Measurements from ENCODE around the gene TINAGL1.

Gene TINAGL1

DNA sequence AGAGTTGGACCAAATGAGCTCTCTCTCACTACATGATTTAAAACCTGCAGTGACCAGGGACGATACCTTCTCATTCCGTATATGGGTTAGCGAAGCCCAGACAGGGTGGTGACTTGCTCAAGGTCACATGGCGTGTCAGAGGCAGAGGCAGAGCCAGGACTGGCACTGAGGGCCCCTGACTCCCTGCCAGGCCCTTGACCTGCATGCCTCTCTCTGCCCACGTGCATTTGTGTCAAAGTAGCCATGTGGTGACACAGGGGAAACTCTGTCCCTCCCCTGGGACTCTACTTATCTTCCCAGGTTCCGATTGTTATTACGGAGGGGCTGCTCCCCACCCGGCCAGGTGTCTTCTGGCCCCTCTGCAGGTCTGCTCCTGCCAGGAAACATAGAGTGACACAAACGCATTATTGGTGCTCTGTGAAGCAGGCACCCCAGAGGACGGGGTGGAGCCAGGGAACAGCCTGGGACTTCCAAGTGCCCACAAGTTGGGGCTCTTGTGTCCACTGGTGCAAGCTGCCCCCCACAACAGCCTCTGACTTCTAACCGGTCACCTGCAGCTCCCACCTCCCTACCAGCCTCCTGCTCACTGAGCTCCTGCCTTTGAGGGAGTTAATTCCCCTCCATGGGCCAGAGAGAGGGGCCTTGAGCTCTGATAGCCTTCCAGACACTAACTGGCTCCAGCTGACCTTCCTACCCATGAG lies 7.3 kb upstream of the TINAGL1 start:
- no peak for DNase-seq

DNA sequence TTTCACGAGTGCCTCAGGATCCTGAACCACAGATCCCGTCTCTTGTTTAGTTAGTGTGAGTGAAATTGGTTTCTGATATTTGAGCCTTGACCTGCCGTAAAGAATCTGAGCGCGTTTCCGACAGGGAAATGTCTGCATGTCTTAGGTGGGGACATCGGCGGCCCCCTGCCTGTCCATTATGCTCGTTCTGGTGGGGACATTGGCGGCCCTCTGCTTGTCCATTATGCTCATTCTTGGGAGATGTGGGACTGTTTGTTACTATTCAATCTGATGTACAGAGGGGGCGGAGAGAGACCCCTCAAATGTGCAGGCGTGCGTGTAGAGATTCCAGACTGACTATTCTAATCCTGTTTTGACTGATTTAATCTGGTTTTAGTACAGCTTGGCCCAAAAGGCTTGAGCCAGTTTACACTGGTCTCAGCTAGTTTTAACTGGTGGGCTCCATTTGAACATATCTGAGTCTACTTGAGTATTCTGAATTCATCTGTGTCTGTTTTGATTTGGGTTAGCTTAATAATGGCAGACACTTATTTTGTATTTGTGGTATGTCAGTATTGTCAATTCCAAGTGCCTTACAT lies 6.6 kb upstream of the TINAGL1 start:
- DNase-seq, result no peak

DNA sequence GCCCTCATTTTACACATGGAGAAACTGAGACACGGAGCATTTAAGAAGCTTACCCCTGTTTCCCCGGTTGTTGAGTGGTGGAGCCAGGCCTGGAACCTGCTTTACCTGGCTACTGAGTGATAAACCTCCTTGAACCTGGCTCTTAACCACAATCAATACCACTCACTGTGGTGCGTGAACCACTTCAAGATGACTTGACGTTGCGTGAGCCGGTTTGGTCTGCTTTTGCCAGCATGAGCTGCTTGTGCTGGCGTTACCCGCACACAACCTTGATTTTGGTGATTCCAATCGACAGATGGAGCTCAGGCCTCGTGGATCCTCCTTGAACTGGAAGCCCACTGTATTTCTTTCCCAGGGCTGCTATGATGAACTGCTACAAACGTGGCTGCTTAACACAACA lies 6.1 kb upstream of the TINAGL1 start:
- DNase-seq, result no peak

DNA sequence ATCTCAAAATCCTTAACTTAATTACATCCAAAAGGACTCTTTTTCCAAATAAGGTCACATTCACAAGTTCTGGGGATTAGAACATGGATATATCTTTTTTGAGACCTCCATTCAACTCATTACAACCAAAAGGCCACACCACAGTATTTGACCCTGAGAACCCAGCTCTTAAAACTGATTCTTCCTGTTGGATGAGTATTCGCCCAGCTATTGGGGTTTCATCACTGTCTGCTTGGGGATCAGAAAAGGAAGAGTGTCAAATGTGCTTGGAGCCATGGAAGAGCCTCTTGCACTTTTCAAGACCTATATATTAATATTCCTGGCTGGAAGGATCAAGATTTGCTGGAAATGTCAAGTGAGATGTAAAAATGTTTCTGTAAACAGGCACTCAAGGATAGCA lies 5.4 kb upstream of the TINAGL1 start:
- DNase-seq, result no peak

DNA sequence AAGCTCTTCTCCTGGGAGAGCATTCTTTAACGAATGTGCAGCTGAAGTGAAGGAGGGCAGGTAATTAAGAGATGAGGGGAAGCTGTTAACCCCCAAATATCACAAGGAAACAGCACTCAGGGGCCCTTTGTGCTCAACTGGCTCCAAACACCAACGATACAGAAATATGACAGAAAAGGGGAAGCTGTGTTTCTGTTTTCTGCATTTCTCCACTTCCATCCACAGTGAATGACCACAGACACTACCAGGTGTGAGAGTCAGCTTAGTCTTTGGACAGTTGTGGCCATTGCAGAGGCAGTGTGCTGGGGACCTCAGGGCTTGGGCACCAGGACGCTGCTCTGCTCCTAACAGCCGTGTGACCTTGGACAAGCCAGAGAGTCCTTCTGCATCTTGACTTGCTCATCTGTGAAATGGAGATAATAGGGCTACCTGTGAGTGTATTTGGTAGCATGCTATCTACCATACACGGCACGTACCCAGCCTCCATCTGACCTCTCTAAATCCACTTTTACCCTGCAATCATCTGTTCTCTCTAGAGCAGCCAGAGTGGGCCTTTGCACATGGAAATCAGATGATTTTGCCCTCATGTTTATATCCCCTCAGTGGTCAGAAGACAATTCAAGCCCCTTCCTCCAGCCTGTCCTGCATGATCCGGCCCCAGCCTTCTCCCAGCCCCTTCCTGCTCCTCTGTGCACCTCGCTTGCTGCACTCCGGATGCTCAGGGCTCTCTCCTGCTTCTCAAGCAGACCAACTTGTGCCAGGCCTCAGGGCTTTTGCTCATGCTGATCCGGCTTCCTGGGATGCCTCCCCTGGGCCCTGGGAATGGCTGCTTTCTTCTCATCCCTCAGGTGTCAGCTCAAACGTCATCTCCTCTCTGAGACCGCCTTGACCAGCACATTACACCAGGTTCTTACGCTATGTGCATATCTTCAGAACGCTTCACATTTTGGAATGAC lies 4.7 kb upstream of the TINAGL1 start:
- no peak for DNase-seq

DNA sequence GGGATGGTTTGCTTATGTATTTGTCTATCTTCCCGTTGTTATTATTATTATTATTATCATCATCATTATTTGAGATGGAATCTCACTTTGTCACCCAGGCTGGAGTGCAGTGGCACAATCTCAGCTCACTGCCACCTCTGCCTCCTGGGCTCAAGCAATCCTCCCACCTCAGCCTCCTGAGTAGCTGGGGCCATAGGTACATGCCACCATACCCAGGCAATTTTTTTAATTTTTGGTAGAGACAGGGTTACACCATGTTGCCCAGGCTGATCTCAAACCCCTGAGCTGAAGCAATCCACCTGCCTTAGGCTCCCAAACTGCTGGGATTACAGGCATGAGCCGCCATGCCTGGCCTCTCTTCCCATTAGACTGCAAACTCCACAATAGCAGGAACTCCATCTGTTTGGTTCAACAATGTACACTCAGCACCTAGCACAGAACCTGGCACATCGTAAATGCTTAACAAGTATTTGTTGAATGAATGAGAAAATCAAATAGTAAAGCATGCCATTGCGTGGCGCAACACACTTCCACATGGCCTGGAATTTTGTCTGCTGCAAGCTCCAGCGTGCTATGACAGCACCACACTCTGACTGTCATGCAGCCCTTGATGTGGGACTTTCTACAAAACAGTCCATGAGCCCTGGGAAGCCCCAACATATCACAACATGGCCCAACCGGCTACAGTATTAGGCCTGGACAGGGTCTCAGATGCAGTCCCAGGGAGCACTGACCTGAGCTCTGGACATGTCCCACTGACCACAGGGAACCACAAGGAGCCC lies 3.8 kb upstream of the TINAGL1 start:
- no peak for DNase-seq

DNA sequence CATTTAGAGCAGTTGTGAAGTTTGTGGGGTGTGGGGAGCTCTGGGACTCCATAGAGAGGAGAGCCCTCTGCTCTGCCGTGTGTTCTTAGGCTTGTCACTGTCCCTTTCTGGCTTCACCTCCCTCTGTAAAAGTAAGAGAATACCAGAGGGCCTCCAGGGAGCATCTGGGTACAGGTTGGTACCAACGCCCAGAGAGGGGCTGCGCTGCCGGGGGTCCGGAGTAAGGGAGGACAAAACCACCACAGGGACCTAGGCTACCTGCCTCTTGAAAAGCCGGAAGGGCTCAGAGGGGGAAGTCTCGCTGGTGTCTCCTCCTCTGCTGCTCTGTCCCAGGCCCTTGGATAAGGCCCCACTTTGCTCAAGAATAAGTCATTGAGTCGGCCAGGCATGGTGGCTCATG lies 3.1 kb upstream of the TINAGL1 start:
- DNase-seq, result no peak

DNA sequence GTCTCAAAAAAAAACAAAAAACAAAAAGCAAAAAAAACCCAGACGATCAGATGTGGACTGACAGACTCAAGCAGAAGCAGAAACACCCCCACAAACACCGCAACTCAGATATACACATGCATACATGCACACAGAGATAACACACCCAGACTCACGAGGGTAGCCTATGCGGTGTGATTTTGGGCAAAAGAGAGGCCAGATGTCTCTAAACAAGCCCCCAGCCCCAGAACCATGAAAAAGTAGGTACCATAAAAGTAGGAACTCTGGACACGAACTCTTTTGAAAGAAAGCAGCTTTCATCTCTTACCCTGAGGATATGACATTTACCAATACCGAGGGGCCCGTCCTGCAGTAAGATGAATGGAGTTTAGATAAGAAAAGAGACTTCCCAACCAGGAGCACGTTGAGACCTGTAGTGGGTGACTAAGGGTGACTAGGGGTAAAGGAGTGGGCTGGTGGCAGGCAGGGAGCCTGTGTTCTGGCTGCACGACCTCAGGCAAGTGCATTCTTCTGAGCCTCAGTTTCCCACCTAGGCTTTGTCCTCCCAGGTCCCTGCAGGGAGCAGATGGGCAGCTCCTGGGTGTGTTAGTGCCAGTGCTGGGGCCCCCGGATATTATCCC lies 1.5 kb upstream of the TINAGL1 start:
- no peak for DNase-seq

DNA sequence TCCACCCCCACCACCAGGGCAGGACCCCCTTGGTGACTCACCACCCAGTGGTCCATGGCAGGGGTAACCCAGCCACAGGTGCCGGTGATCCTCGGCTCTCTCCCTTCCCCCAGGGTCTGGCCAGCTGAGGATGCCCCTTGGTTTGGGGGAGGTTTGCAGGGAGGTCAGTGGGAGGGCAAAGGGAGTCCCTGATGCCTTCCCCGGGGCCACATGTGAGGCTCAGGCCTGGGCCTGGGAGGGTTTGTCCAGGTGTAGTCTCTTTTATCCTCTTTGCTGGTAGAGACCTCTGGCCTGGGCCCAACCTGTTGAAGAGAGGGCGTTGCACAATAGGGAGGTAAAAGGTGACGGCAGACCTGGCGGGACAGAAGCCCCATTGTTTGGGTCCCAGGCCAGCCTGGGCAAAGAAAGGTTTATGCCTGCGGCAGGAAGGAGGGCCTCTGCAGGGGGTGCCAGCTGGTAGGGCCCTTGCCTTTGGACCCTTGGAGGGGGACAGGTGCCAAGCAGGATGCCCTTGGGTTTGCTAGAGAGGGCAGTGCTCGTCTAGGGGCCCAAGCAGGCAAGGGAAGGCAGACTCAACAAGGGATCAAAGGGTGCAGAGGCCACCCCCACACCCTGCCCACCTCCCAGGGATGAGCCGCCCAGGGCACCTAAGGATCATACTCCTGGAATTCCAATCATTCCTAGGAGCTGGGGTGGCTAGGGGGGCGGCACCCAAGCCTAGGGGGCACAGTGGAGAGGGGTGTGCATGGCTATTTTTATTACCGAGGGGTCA lies 760 bp upstream of the TINAGL1 start:
- DNase-seq, result no peak

DNA sequence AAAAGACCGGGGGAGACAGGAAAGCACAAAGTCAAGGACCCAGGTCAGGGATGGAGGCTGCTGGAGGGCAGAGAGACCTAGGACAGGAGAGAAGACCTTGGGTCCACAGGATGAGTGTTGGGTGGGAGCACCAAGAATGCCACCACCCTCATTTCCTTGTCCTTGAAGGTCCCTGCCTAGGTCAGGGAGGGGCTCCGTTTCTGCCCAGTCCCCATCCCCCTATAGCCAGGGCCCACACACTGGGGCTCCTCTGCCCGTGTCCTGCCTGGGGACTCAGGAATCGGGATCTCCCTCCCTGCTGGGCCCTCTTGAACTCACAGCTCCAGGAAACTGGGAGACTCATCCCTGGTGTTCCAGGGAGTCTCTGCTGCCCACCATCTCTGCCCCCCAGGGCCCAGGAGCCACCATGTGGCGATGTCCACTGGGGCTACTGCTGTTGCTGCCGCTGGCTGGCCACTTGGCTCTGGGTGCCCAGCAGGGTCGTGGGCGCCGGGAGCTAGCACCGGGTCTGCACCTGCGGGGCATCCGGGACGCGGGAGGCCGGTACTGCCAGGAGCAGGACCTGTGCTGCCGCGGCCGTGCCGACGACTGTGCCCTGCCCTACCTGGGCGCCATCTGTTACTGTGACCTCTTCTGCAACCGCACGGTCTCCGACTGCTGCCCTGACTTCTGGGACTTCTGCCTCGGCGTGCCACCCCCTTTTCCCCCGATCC lies 584 bp downstream of the TINAGL1 start:
- DNase-seq, result no peak

DNA sequence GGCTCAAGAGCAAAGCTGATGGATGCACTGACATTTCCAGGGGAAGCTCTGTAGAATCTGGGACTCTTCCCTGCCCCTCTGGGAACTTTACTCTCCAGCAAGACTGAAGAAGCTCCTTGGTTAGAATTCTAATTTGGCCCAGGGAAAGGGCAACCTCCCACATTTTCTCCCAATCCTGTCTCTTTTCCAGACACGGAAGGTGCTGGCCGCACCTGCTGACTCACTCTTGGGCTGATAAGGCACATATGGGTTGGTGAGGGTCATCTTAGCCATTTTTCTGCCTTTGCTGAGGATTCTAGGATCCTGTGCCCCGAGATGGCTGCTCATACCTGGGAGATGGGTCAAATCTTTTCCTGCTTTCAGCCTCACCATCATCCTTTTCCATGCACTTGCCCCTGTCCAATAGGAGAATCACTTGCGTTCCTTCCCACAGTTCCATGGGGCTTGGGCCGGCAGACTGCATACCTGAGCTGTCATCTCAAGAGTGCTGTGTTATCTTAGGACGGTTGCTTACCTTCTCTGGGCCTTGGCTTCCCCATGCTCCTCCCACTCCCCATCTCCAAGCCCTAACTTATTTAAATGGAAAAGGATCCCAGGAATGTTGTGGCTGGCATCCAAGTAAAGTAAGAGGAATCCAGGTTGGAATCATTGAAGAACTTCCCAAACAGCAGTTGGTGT lies 1.3 kb downstream of the TINAGL1 start:
- no peak for DNase-seq

DNA sequence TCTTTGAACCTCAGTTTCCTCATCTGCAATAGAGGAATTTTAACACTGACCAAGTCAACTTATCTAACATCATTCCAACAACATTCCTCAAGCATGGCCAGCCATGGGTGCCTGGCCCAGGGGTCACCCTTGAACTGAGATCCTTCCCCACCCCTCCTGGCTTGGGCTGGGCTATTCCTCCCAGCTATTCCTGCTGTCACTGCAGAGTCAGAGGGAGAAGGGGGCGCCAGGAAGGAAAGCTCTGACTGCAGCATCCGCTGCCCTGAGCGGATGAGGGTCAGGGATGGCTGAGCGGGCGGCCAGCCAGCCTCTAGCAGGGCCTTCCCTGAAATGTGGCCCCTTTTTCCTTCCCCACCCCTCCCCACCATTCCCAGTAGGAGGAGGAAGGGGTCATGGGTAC lies 3.1 kb downstream of the TINAGL1 start:
- no peak for DNase-seq

DNA sequence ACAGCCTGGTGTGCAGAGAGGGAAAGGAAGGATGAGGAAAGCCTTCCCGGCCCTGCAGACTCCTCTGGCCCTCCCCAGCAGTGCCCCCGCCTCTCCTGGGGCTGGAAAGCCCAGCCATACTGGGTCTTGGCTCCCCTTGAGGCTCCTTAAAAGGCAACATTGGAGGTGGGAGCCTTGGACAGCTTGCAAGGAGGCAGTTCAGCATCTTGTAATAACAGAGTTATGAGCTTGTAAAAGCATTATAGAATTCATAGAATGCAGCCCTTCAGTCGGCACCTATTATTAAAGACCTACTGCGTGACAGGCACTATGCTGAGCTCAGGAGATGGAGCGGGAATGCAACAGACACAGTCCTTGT lies 4.2 kb downstream of the TINAGL1 start:
- DNase-seq, result no peak

DNA sequence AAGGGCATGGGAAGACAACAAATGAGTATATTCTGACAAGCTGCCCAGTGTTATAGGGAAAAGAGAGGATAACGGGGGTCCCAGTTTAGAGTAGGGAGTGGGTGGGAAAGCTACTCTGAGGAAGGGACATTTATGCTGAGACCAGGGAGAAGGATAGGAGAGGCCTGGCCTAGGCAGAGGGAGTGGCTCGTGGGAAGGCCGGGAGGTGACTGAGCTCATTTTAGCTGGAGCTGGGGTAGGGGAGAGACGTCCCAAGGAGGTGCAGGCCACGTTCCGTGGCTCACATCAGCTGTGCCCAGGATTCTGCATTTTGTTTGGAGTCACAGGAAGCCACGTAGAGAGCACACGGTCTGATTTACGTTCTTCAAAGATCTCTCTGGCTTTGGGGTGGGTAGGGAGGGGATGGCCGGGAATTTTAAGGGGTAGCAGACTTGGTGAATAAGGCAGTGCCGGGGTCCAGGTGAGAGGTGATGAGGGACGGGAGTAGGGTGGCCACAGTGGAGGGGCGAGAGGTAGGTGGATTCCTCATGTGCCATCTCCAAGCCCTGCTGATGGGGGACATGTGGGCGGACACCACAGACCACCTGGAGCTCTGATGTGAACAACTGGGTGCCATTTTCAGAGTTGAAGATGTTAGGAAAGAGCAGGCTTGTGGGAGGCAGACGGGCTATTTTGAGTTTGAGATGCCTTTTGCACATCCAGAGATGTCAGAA lies 4.7 kb downstream of the TINAGL1 start:
- DNase-seq, result no peak

DNA sequence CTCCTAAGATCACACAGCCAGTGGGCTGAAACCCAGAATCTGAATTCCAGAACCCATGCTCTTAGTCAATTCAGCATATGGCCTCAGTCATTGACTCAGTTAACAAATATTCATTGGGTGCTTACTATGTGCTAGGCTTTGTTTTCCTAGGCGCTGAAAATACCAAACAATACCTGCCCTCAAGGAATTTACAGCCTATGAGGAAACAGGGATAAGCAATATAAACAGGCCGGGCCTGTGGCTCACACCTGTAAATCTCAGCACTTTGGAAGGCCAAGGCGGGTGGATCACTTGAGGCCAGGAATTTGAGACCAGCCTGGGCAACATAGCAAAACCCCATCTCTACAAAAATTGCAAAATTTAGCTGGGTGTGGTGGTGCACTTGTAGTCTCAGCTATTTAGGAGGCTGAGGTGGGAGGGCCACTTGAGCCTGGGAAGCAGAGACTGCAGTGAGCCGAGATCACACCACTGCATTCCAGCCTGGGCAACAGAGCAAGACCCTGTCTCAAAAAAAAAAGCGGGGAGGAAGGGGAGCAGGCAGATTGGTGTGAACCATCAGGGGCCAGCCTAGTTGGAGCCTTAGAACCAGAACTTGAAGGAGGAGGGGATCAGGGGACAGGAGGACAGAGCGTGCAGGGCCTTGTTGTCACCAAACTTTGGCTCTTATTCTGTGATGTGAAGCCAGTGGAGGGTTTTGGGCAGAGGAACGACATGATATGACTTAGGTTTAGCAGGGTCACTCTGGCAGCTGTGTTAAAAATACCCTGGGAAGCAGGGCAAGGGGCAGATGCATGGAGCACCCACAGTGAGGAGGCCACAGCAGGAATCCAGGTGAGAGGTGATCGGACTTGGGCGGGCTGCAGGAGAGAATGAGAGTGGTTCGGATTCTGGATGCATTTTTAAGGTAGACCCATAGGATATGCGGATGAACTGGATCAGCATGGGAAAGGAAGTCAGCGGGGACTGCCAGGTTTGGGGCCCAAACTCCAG lies 5.8 kb downstream of the TINAGL1 start:
- DNase-seq, result no peak

DNA sequence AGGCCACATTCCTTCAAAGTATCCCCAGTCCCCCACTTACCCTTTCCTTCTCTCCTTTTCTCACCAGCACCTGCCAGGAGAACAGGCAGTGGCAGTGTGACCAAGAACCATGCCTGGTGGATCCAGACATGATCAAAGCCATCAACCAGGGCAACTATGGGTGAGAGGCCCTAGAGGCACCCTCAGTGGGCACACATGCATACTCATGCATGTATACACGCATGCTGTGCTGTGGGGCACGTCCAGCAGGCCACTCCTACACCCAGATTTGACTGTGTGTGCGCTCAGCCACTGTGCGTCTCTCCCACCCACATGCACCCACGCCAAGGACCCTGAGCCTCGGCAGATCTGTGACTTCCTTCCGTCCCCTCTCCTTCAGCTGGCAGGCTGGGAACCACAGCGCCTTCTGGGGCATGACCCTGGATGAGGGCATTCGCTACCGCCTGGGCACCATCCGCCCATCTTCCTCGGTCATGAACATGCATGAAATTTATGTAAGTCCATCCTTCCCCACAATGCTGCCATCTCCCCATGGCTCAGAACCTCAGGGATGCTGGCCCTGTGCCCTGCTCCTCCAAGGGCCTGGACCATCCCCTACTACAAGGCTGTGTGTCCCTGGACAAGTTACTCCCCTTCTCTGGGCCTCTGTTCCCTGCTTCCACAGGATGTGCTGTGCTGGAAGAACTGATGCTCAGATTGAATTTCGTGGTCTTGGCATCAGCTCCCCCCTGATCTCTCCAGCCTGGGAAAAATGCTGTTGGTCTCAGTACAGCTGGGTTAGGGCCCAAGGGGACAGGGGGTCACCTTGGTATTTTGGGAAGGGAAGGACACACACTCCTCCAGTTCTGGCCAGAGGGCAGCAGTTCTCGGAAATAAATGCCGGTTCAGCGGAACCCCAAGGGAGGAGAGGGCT lies 7.0 kb downstream of the TINAGL1 start:
- no peak for DNase-seq
